ENCODE measurements around the gene EPS8L1.
"Not testable (repeated sequence)": the region's sequence is repeated elsewhere in the genome, so short reads cannot be mapped to it uniquely, and the experiment has no call there.

EPS8L1 gene

GRCh38 chr19:55105237-55105636 lies 29.6 kb downstream of the EPS8L1 start:
- Histone ChIP-seq H3K9ac (ENCODE audit: low read depth, low read length, poor library complexity, severe bottlenecking) (no peak overlapping the region), H3K4me2 (ENCODE audit: low read depth, low read length, poor library complexity, severe bottlenecking) (no peak overlapping the region), H3K36me3 (ENCODE audit: insufficient read depth, low read length) (peaks cover 24% of the 10 kb centered on the region; the same call in 1 of the 2 replicates), H3F3A (ENCODE audit: low read depth) (no peaks in the 10 kb centered on the region), H3K9me3 (ENCODE audit: insufficient read depth, low read depth, low read length) (no peaks in the 10 kb centered on the region), H2AFZ (ENCODE audit: low read length) (no peak overlapping the region), H3K4me1 (ENCODE audit: insufficient read depth, low read length, poor library complexity, severe bottlenecking) (no peaks in the 10 kb centered on the region), H3K79me2 (ENCODE audit: insufficient read depth, low read length) (0 out of 2 replicates have a peak, but pooled peaks cover 5% of the 10 kb centered on the region), H4K20me1 (ENCODE audit: insufficient read depth, low read length, poor library complexity, severe bottlenecking) (peaks cover 5% of the 10 kb centered on the region), H3K27me3 (ENCODE audit: insufficient read depth, low read length, poor library complexity, severe bottlenecking) (no peaks in the 10 kb centered on the region), H3K4me3 (ENCODE audit: low read length, poor library complexity, severe bottlenecking) (no peak overlapping the region), H3K9me2 (replicated peaks; ENCODE audit: low read depth, low read length) (no peaks in the 10 kb centered on the region)
- TF ChIP-seq EZH2phosphoT487 (IDR thresholded peaks at IDR 0.05; ENCODE audit: borderline replicate concordance), result no peak
- TF ChIP-seq CTCF (conservative IDR thresholded peaks at IDR 0.05; ENCODE audit: low read length), result no peak

GRCh38 chr19:55106591-55106990 lies 30.9 kb downstream of the EPS8L1 start:
- Histone ChIP-seq H3K9me2 (replicated peaks; ENCODE audit: low read depth, low read length) (no peaks in the 10 kb centered on the region), H3K27me3 (ENCODE audit: insufficient read depth, low read length, poor library complexity, severe bottlenecking) (no peaks in the 10 kb centered on the region), H3K4me2 (ENCODE audit: low read depth, low read length, poor library complexity, severe bottlenecking) (no peak overlapping the region), H3K9ac (ENCODE audit: low read depth, low read length, poor library complexity, severe bottlenecking) (no peak overlapping the region), H3K36me3 (ENCODE audit: insufficient read depth, low read length) (peaks cover 22% of the 10 kb centered on the region; the same call in 1 of the 2 replicates), H3K79me2 (ENCODE audit: insufficient read depth, low read length) (0 out of 2 replicates have a peak, but pooled peaks cover 7% of the 10 kb centered on the region), H3K9me3 (ENCODE audit: insufficient read depth, low read depth, low read length) (no peaks in the 10 kb centered on the region), H2AFZ (ENCODE audit: low read length) (no peak overlapping the region), H4K20me1 (ENCODE audit: insufficient read depth, low read length, poor library complexity, severe bottlenecking) (peaks cover 5% of the 10 kb centered on the region), H3F3A (ENCODE audit: low read depth) (no peaks in the 10 kb centered on the region), H3K4me1 (ENCODE audit: insufficient read depth, low read length, poor library complexity, severe bottlenecking) (no peaks in the 10 kb centered on the region), H3K4me3 (ENCODE audit: low read length, poor library complexity, severe bottlenecking) (no peak overlapping the region)
- TF ChIP-seq EZH2phosphoT487 (IDR thresholded peaks at IDR 0.05; ENCODE audit: borderline replicate concordance), result no peak
- no peak for TF ChIP-seq CTCF (conservative IDR thresholded peaks at IDR 0.05; ENCODE audit: low read length)

GRCh38 chr19:55107252-55107651 lies 31.6 kb downstream of the EPS8L1 start:
- H3F3A ChIP-seq (ENCODE audit: low read depth); H3K9me2 ChIP-seq (replicated peaks; ENCODE audit: low read depth, low read length); H3K9me3 ChIP-seq (ENCODE audit: insufficient read depth, low read depth, low read length); H3K4me3 ChIP-seq (ENCODE audit: low read length, poor library complexity, severe bottlenecking); H3K27me3 ChIP-seq (ENCODE audit: insufficient read depth, low read length, poor library complexity, severe bottlenecking); H3K4me2 ChIP-seq (ENCODE audit: low read depth, low read length, poor library complexity, severe bottlenecking); H4K20me1 ChIP-seq (ENCODE audit: insufficient read depth, low read length, poor library complexity, severe bottlenecking); H2AFZ ChIP-seq (ENCODE audit: low read length); H3K9ac ChIP-seq (ENCODE audit: low read depth, low read length, poor library complexity, severe bottlenecking); H3K4me1 ChIP-seq (ENCODE audit: insufficient read depth, low read length, poor library complexity, severe bottlenecking): not testable (repeated sequence)
- Histone ChIP-seq H3K36me3 (ENCODE audit: insufficient read depth, low read length) (peaks cover 18% of the 10 kb centered on the region; the same call in 1 of the 2 replicates), H3K79me2 (ENCODE audit: insufficient read depth, low read length) (peaks cover 11% of the 10 kb centered on the region; the same call in 1 of the 2 replicates)
